Measurements from ENCODE around the gene ATP2C2.

ATP2C2 gene

DNA sequence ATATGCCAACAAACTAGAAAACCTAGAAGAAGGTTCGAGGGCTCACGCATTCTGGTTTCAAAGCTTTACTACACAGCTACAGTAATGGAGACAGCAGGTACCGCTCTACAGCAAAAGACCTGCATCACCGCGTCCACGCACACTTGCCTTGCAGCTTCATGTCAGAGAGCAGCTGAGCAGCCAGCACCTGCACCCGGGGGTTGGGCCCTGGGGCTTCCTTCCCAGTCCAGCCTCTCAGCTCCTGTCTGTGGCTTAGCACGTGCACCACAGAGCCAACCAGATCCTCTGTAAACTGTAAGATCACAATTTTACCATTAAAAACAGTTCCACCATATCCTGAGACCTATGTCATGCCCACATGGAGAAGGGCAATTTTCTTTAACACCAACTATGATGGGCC is 120.8 kb downstream of the ATP2C2 start (continued):
- no peak for TF ChIP-seq ZNF239 (tag by site-specific recombination; IDR thresholded peaks at IDR 0.05)
- TF ChIP-seq ZBTB8A (tag by site-specific recombination; IDR thresholded peaks at IDR 0.05) = no peak
- TF ChIP-seq ZNF16 (tag by site-specific recombination; IDR thresholded peaks at IDR 0.05; ENCODE audit: low read depth) = no peak
- no peak for TF ChIP-seq ZNF174 (tag by site-specific recombination; IDR thresholded peaks at IDR 0.05)

DNA sequence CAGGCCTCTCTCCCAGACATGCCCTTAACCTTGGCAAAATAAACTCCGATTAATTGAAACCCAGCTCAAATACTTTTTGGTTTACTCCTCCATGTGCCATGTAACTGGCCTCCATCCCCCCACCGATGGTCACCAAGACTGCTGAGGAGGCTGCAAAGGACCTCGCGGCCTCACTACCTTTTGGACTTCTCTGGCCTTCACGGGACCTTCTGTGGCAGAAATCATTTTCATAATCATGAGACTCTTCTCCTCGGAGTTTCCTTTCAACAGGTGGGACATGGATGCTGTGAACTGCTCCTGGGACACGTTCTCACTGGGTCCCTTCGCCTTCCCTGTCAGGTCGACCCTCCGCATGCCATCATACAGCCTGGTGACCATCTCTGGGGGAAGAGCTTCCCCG is 127.2 kb downstream of the ATP2C2 start:
- no peaks in the 10 kb centered on the region for H3K4me1 ChIP-seq (ENCODE audit: control insufficient read depth, insufficient read depth, low read length)
- no peak overlapping the region for H3K4me3 ChIP-seq (ENCODE audit: low read depth, low read length)
- no peaks in the 10 kb centered on the region for H3K9me3 ChIP-seq (ENCODE audit: control insufficient read depth, insufficient read depth, low read depth, low read length)
- ChIA-PET CTCF (interaction anchor here (0.6 to 1.9 kb wide), 3 partner anchors 10 to 257 kb away, joined by 3 to 14 read pairs (median 13); no protein-coding TSS in a partner anchor), POLR2A (no interaction called here)
- H3K27ac ChIP-seq (ENCODE audit: extremely low read depth, low read depth, low read length) = no peak overlapping the region
- TF ChIP-seq, protein P1, sequence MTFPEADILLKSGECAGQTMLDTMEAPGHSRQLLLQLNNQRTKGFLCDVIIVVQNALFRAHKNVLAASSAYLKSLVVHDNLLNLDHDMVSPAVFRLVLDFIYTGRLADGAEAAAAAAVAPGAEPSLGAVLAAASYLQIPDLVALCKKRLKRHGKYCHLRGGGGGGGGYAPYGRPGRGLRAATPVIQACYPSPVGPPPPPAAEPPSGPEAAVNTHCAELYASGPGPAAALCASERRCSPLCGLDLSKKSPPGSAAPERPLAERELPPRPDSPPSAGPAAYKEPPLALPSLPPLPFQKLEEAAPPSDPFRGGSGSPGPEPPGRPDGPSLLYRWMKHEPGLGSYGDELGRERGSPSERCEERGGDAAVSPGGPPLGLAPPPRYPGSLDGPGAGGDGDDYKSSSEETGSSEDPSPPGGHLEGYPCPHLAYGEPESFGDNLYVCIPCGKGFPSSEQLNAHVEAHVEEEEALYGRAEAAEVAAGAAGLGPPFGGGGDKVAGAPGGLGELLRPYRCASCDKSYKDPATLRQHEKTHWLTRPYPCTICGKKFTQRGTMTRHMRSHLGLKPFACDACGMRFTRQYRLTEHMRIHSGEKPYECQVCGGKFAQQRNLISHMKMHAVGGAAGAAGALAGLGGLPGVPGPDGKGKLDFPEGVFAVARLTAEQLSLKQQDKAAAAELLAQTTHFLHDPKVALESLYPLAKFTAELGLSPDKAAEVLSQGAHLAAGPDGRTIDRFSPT (tag by site-specific recombination; IDR thresholded peaks at IDR 0.05) = no peak
- no peak for TF ChIP-seq ZNF175 (tag by site-specific recombination; IDR thresholded peaks at IDR 0.05)
- TF ChIP-seq, protein P2, sequence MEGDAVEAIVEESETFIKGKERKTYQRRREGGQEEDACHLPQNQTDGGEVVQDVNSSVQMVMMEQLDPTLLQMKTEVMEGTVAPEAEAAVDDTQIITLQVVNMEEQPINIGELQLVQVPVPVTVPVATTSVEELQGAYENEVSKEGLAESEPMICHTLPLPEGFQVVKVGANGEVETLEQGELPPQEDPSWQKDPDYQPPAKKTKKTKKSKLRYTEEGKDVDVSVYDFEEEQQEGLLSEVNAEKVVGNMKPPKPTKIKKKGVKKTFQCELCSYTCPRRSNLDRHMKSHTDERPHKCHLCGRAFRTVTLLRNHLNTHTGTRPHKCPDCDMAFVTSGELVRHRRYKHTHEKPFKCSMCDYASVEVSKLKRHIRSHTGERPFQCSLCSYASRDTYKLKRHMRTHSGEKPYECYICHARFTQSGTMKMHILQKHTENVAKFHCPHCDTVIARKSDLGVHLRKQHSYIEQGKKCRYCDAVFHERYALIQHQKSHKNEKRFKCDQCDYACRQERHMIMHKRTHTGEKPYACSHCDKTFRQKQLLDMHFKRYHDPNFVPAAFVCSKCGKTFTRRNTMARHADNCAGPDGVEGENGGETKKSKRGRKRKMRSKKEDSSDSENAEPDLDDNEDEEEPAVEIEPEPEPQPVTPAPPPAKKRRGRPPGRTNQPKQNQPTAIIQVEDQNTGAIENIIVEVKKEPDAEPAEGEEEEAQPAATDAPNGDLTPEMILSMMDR (tag by site-specific recombination; IDR thresholded peaks at IDR 0.05) = no peak
- no peak for TF ChIP-seq HOXA7 (CRISPR knock-in tag; IDR thresholded peaks at IDR 0.05; ENCODE audit: borderline replicate concordance)
- no peak for TF ChIP-seq ZNF133 (tag by site-specific recombination; IDR thresholded peaks at IDR 0.05)
- TF ChIP-seq ZNF561 (tag by site-specific recombination; IDR thresholded peaks at IDR 0.05; ENCODE audit: borderline replicate concordance) = no peak
- TF ChIP-seq KLF8 (tag by site-specific recombination; IDR thresholded peaks at IDR 0.05) = no peak
- no peak for TF ChIP-seq TRIM28 (IDR thresholded peaks at IDR 0.05; ENCODE audit: borderline replicate concordance, low read length)
- TF ChIP-seq ZNF777 (tag by site-specific recombination; IDR thresholded peaks at IDR 0.05; ENCODE audit: borderline replicate concordance) = no peak
- TF ChIP-seq, protein P3, sequence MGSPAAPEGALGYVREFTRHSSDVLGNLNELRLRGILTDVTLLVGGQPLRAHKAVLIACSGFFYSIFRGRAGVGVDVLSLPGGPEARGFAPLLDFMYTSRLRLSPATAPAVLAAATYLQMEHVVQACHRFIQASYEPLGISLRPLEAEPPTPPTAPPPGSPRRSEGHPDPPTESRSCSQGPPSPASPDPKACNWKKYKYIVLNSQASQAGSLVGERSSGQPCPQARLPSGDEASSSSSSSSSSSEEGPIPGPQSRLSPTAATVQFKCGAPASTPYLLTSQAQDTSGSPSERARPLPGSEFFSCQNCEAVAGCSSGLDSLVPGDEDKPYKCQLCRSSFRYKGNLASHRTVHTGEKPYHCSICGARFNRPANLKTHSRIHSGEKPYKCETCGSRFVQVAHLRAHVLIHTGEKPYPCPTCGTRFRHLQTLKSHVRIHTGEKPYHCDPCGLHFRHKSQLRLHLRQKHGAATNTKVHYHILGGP (tag by site-specific recombination; IDR thresholded peaks at IDR 0.05) = no peak
- TF ChIP-seq, protein P4, sequence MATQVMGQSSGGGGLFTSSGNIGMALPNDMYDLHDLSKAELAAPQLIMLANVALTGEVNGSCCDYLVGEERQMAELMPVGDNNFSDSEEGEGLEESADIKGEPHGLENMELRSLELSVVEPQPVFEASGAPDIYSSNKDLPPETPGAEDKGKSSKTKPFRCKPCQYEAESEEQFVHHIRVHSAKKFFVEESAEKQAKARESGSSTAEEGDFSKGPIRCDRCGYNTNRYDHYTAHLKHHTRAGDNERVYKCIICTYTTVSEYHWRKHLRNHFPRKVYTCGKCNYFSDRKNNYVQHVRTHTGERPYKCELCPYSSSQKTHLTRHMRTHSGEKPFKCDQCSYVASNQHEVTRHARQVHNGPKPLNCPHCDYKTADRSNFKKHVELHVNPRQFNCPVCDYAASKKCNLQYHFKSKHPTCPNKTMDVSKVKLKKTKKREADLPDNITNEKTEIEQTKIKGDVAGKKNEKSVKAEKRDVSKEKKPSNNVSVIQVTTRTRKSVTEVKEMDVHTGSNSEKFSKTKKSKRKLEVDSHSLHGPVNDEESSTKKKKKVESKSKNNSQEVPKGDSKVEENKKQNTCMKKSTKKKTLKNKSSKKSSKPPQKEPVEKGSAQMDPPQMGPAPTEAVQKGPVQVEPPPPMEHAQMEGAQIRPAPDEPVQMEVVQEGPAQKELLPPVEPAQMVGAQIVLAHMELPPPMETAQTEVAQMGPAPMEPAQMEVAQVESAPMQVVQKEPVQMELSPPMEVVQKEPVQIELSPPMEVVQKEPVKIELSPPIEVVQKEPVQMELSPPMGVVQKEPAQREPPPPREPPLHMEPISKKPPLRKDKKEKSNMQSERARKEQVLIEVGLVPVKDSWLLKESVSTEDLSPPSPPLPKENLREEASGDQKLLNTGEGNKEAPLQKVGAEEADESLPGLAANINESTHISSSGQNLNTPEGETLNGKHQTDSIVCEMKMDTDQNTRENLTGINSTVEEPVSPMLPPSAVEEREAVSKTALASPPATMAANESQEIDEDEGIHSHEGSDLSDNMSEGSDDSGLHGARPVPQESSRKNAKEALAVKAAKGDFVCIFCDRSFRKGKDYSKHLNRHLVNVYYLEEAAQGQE (tag by site-specific recombination; IDR thresholded peaks at IDR 0.05) = no peak
- no peak for TF ChIP-seq ZXDB (tag by site-specific recombination; IDR thresholded peaks at IDR 0.05)
- TF ChIP-seq, protein P5, sequence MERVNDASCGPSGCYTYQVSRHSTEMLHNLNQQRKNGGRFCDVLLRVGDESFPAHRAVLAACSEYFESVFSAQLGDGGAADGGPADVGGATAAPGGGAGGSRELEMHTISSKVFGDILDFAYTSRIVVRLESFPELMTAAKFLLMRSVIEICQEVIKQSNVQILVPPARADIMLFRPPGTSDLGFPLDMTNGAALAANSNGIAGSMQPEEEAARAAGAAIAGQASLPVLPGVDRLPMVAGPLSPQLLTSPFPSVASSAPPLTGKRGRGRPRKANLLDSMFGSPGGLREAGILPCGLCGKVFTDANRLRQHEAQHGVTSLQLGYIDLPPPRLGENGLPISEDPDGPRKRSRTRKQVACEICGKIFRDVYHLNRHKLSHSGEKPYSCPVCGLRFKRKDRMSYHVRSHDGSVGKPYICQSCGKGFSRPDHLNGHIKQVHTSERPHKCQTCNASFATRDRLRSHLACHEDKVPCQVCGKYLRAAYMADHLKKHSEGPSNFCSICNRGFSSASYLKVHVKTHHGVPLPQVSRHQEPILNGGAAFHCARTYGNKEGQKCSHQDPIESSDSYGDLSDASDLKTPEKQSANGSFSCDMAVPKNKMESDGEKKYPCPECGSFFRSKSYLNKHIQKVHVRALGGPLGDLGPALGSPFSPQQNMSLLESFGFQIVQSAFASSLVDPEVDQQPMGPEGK (tag by site-specific recombination; IDR thresholded peaks at IDR 0.05) = no peak
- no peak for TF ChIP-seq SP2 (tag by site-specific recombination; IDR thresholded peaks at IDR 0.05)
- TF ChIP-seq ZNF2 (tag by site-specific recombination; IDR thresholded peaks at IDR 0.05) = no peak
- peaks cover 0 to 63% of the 10 kb centered on the region in 2 experiments; a peak in 2 of 3 replicates for H3K36me3 ChIP-seq (ENCODE audit: control insufficient read depth in 2 of 2, insufficient read depth in 1 of 2, low read length in 2 of 2)

Measured in HEK293 (cell line).